GM12878 (cell line): ENCODE results near the gene PADI2. TPM values are rescaled to one million over a fixed set of nuclear protein-coding genes. Genes with fewer than 3 reads are reported as not detected.

Source experiments
- ATAC-seq: fragments of 200-7000 bp; cut with Tn5 transposase; 3 replicates; pipeline ENCODE4 v1.9.1; 2020; ENCODE audit warnings: mild to moderate bottlenecking, moderate library complexity
- BruUV-seq: library from RNA; stranded (reverse); fragments of 400-500 nt; replicated peaks from 2 replicates; lab custom pipeline; 2021; lab: Mats Ljungman, UMichigan
- CTCF ChIA-PET: fragments of 300-600 bp; sonication (Branson Sonifier 250); formaldehyde crosslinking; extraction: SDS; loops from one replicate; lab custom pipeline; 2021; ENCODE audit warnings: inconsistent platforms; lab: Yijun Ruan, JAX
- POLR2A ChIA-PET: fragments of 350-600 bp; formaldehyde crosslinking; extraction: SDS; loops from one replicate; lab custom pipeline; 2021; ENCODE audit warnings: inconsistent platforms; lab: Charles Lee
- RAD21 ChIA-PET: fragments of 300-600 bp; sonication (Branson Sonifier 250); formaldehyde crosslinking; loops from one replicate; lab custom pipeline; 2023; ENCODE audit warnings: antibody characterized with exemption; ENCODE audit not compliant: unreplicated experiment; lab: Charles Lee
- SMC1A ChIA-PET: fragments of 300-600 bp; sonication (Branson Sonifier 250); formaldehyde crosslinking; loops from one replicate; lab custom pipeline; 2023; ENCODE audit not compliant: unreplicated experiment, uncharacterized antibody; lab: Charles Lee
- DNase-seq: peaks from one replicate; pipeline ENCODE4 v3.0.0-alpha.2; 2011; ENCODE audit warnings: low read depth, low spot score
- FAIRE-seq: peaks from 3 replicates; lab custom pipeline; 2011; peaks lifted over from hg19 to GRCh38; lab: Jason Lieb, UNC
- H2AFZ ChIP-seq: 2 replicates; pipeline ENCODE4 v1.6.0; 2011; ENCODE audit warnings: low read depth, low read length, control low read depth; ENCODE audit not compliant: control insufficient read depth
- H3K27ac ChIP-seq: 2 replicates; pipeline ENCODE4 v1.5.1; 2011; ENCODE audit warnings: control low read depth; ENCODE audit not compliant: control insufficient read depth, insufficient read depth
- H3K27me3 ChIP-seq, 2 experiments: replicated peaks in 1 of 2; 2 replicates each; pipeline versions ENCODE4 v1.6.0 to v1.6.1; 2011; ENCODE audit warnings: low read length in 1 of 2; ENCODE audit not compliant: control insufficient read depth in 2 of 2, insufficient read depth in 2 of 2
- H3K36me3 ChIP-seq, 2 experiments: 2 replicates each; pipeline ENCODE4 v1.5.1; 2011; ENCODE audit warnings: low read length in 1 of 2; ENCODE audit not compliant: control insufficient read depth in 2 of 2, insufficient read depth in 2 of 2
- H3K4me1 ChIP-seq: 2 replicates; pipeline ENCODE4 v1.6.1; 2011; ENCODE audit warnings: mild to moderate bottlenecking, low read length, moderate library complexity, mixed read lengths; ENCODE audit not compliant: control insufficient read depth, insufficient read depth
- H3K4me2 ChIP-seq: 2 replicates; pipeline ENCODE4 v1.6.0; 2011; ENCODE audit warnings: control low read depth; ENCODE audit not compliant: control insufficient read depth, insufficient read depth
- H3K4me3 ChIP-seq: fragments of 200-600 bp; sonication (generic); 2 replicates; pipeline ENCODE4 v1.5.1; 2016
- H3K79me2 ChIP-seq: 2 replicates; pipeline ENCODE4 v1.6.0; 2011; ENCODE audit warnings: low read length; ENCODE audit not compliant: control insufficient read depth, insufficient read depth
- H3K9ac ChIP-seq: 2 replicates; pipeline ENCODE4 v1.8.0; 2011; ENCODE audit warnings: low read length, control low read depth, mixed read lengths; ENCODE audit not compliant: control insufficient read depth, insufficient read depth
- H3K9me3 ChIP-seq: replicated peaks from 3 replicates; pipeline ENCODE4 v1.5.1; 2011; ENCODE audit warnings: mild to moderate bottlenecking, low read length; ENCODE audit not compliant: control insufficient read depth, insufficient read depth
- H4K20me1 ChIP-seq: 2 replicates; pipeline ENCODE4 v1.6.0; 2011; ENCODE audit not compliant: control insufficient read depth, insufficient read depth
- BHLHE40 ChIP-seq, 2 experiments: fragments of 450-650 bp in 1 of 2; IDR thresholded peaks; 2 replicates each; pipeline ENCODE4 v1.6.1; 2011 to 2017; ENCODE audit warnings: low read depth in 2 of 2, borderline replicate concordance in 1 of 2, improper control_type of control experiment in 1 of 2, low read length in 1 of 2, mild to moderate bottlenecking in 1 of 2
- IRF4 ChIP-seq: IDR thresholded peaks from 2 replicates; pipeline ENCODE4 v1.6.1; 2011; ENCODE audit warnings: low read depth, low read length
- KLF5 ChIP-seq: fragments of 450-650 bp; IDR thresholded peaks from 2 replicates; pipeline ENCODE4 v1.6.1; 2014; ENCODE audit warnings: mild to moderate bottlenecking; ENCODE audit not compliant: partially characterized antibody
- MTA2 ChIP-seq: fragments of 450-650 bp; IDR thresholded peaks from 2 replicates; pipeline ENCODE4 v1.6.1; 2016; ENCODE audit warnings: low read depth, mild to moderate bottlenecking, moderate library complexity
- NBN ChIP-seq: fragments of 450-650 bp; IDR thresholded peaks from 2 replicates; pipeline ENCODE4 v1.6.1; 2016
- RCOR1 ChIP-seq: conservative IDR thresholded peaks from 2 replicates; pipeline ENCODE4 v1.6.1; 2012; ENCODE audit warnings: low read depth, low read length, improper control_type of control experiment
- SIX5 ChIP-seq: IDR thresholded peaks from 2 replicates; pipeline ENCODE4 v1.6.1; 2011; ENCODE audit warnings: mild to moderate bottlenecking, low read depth, low read length, moderate library complexity; ENCODE audit not compliant: severe bottlenecking
- WGBS: methylation state at CpG from one replicate; pipeline ENCODE4 v1.1.6; 2016; ENCODE audit warnings: low lambda C conversion rate; ENCODE audit not compliant: insufficient replicate concordance, insufficient coverage; ENCODE audit errors: missing lambda C conversion rate; 5-methylcytosine and 5-hydroxymethylcytosine counted together
- in situ Hi-C: fragments of 300-500 bp; cut with MboI; formaldehyde crosslinking; loops from 9 replicates; pipeline ENCODE4 v1.14.3; 2018; ENCODE audit warnings: mixed read lengths
- intact Hi-C: fragments of 100-400 bp; cut with micrococcal nuclease; formaldehyde crosslinking; loops from one replicate; pipeline ENCODE4 v1.14.2; 2022; ENCODE audit not compliant: unreplicated experiment
- polyA plus RNA-seq, 11 experiments: library from polyadenylated mRNA; depleted of rRNA in 4 of 11; unstranded in 6 of 11; stranded (reverse) in 5 of 11; fragments of >200 nt; fragmentation: Nextera tagmentation in 4 of 11; fragmentation: Illumina TruSeq in 1 of 11; extraction: Ambion mirVana in 4 of 11; extraction: Trizol in 1 of 11; gene quantifications; 1 replicate in 1 of 11; 2 replicates in 10 of 11; pipeline versions ENCODE4 v1.2.1 to v1.2.3, GENCODE V29; 2011 to 2016; ENCODE audit warnings: inconsistent platforms in 2 of 11, missing spikeins in 2 of 11, low read depth in 1 of 11
- total RNA-seq, 4 experiments: library from RNA; depleted of rRNA in 3 of 4; stranded (reverse); fragments of >200 nt in 3 of 4; fragmentation: Illumina TruSeq in 1 of 4; extraction: Trizol in 1 of 4; gene quantifications; 2 replicates each; pipeline versions ENCODE4 v1.2.1 to v1.2.3, GENCODE V29; 2013 to 2021
- TF ChIP-seq, protein P1 (sequence below): IDR thresholded peaks from 2 replicates; pipeline ENCODE4 v1.6.1; 2012; ENCODE audit warnings: low read depth, low read length, improper control_type of control experiment
- TF ChIP-seq, protein P2 (sequence below): fragments of 450-650 bp; IDR thresholded peaks from 2 replicates; pipeline ENCODE4 v1.6.1; 2014; ENCODE audit warnings: mild to moderate bottlenecking
- TF ChIP-seq, protein P3 (sequence below): fragments of 450-650 bp; IDR thresholded peaks from 2 replicates; pipeline ENCODE4 v1.6.1; 2016; ENCODE audit warnings: mild to moderate bottlenecking
- TF ChIP-seq, protein P4 (sequence below): fragments of 450-650 bp; IDR thresholded peaks from 2 replicates; pipeline ENCODE4 v1.6.1; 2016; ENCODE audit warnings: mild to moderate bottlenecking, moderate library complexity, borderline replicate concordance

PADI2 gene
- total and polyA plus RNA-seq, 10 of the 15 experiments (the other 5 are each of a cell fraction or from before 2014, with no cell fraction given) = 0.05 to 3.0 (median 0.10) TPM; not detected in 1

DNA sequence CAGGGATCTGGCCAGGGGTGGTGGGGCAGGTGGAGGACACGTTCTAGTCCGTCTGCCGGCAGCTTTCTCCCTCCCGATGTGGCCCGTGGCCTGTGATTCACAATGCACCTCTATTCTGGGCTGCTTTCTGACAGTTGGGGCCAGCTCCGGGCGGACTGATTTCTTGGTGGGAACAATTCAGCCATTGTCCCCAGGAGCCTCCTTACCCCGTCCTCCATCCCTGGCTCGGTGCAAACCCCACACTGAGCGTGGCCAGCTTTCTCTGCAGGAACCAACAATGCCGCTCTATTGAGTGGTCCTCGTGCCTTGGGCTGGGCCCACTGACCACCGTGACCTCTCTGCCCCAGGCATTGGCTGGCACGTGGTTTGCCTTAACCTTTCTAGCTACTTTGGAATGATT, 29.7 kb downstream of the PADI2 start:
- SMC1A ChIA-PET = no interaction called here
- BruUV-seq = no TSS peak
- FAIRE-seq (no peak), ATAC-seq (no peak), DNase-seq (no peak)
- H3K4me3 ChIP-seq = no peak overlapping the region
- H3K36me3 ChIP-seq = no peaks in the 10 kb centered on the region
- RAD21 ChIA-PET = no interaction called here
- no peaks in the 10 kb centered on the region; the same call in 2 of the 3 replicates for H3K9me3 ChIP-seq
- H3K4me1 ChIP-seq = no peaks in the 10 kb centered on the region
- no peaks in the 10 kb centered on the region for H4K20me1 ChIP-seq
- POLR2A ChIA-PET = no interaction called here
- CTCF ChIA-PET = interaction anchor here (0.6 to 1.0 kb wide), 2 partner anchors 13 to 44 kb away, joined by 3 to 4 read pairs; no protein-coding TSS in a partner anchor
- 30% methylated on average over 14 of the region's 14 CpGs for WGBS
- H3K27ac ChIP-seq = no peak overlapping the region
- H3K9ac ChIP-seq = no peak overlapping the region
- H3K79me2 ChIP-seq = no peaks in the 10 kb centered on the region
- intact Hi-C loops (no loop called here), in situ Hi-C loops (no loop called here)
- no peak overlapping the region for H3K4me2 ChIP-seq
- H2AFZ ChIP-seq = no peak overlapping the region
- peaks cover 0 to 1% of the 10 kb centered on the region in 2 experiments; a peak in 1 of 4 replicates for H3K27me3 ChIP-seq
- TF ChIP-seq, protein P1, sequence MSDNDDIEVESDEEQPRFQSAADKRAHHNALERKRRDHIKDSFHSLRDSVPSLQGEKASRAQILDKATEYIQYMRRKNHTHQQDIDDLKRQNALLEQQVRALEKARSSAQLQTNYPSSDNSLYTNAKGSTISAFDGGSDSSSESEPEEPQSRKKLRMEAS = no peak
- no peak for TF ChIP-seq IRF4
- TF ChIP-seq, all 136 proteins: peak for 0

DNA sequence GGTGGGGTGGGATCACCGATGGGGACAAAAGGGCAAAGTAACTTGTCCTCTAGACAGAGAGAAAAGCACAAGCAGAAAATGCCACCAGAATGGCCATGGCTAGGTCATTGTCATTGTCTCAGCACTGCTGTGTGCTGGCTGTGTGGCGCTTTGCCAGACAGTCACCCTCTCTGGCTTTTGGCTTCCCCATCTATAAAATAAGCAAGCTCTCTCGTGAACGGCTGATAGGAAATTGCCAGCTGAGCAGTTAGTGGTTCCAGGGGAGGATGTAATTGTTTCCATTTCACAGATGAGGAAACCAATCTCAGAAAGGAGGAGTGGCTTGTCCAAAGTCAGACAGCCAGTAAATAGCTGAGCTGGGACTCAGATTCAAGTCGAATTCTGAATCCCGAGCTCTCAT, 32.5 kb downstream of the PADI2 start:
- FAIRE-seq = no peak
- H4K20me1 ChIP-seq = no peaks in the 10 kb centered on the region
- DNase-seq = no peak
- H3K4me2 ChIP-seq = no peak overlapping the region
- POLR2A ChIA-PET = no interaction called here
- RAD21 ChIA-PET = no interaction called here
- ATAC-seq = no peak
- in situ Hi-C loops (no loop called here), intact Hi-C loops (no loop called here)
- no peak overlapping the region for H3K9ac ChIP-seq
- no peak overlapping the region for H3K4me3 ChIP-seq
- no peak overlapping the region for H2AFZ ChIP-seq
- no TSS peak for BruUV-seq
- WGBS = 27% methylated on average over 6 of the region's 6 CpGs
- peaks cover 0 to 1% of the 10 kb centered on the region in 2 experiments; a peak in 1 of 4 replicates for H3K27me3 ChIP-seq
- no peaks in the 10 kb centered on the region for H3K36me3 ChIP-seq
- SMC1A ChIA-PET = no interaction called here
- no peaks in the 10 kb centered on the region for H3K9me3 ChIP-seq
- no peaks in the 10 kb centered on the region for H3K79me2 ChIP-seq
- H3K27ac ChIP-seq = no peak overlapping the region
- H3K4me1 ChIP-seq = no peaks in the 10 kb centered on the region
- CTCF ChIA-PET = interaction anchor here (0.6 kb wide), 1 partner anchor 135 kb away, joined by 3 read pairs; no protein-coding TSS in a partner anchor
- TF ChIP-seq SIX5 (no peak), BHLHE40 (IDR thresholded peaks at IDR 0.05; ENCODE audit: borderline replicate concordance in 1 of 2, low read depth in 2 of 2, low read length in 1 of 2) (no peak), NBN (no peak), KLF5 (no peak), MTA2 (no peak), RCOR1 (no peak)
- TF ChIP-seq, protein P2, sequence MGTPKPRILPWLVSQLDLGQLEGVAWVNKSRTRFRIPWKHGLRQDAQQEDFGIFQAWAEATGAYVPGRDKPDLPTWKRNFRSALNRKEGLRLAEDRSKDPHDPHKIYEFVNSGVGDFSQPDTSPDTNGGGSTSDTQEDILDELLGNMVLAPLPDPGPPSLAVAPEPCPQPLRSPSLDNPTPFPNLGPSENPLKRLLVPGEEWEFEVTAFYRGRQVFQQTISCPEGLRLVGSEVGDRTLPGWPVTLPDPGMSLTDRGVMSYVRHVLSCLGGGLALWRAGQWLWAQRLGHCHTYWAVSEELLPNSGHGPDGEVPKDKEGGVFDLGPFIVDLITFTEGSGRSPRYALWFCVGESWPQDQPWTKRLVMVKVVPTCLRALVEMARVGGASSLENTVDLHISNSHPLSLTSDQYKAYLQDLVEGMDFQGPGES = no peak
- TF ChIP-seq, protein P3, sequence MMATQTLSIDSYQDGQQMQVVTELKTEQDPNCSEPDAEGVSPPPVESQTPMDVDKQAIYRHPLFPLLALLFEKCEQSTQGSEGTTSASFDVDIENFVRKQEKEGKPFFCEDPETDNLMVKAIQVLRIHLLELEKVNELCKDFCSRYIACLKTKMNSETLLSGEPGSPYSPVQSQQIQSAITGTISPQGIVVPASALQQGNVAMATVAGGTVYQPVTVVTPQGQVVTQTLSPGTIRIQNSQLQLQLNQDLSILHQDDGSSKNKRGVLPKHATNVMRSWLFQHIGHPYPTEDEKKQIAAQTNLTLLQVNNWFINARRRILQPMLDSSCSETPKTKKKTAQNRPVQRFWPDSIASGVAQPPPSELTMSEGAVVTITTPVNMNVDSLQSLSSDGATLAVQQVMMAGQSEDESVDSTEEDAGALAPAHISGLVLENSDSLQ = no peak
- TF ChIP-seq, protein P4, sequence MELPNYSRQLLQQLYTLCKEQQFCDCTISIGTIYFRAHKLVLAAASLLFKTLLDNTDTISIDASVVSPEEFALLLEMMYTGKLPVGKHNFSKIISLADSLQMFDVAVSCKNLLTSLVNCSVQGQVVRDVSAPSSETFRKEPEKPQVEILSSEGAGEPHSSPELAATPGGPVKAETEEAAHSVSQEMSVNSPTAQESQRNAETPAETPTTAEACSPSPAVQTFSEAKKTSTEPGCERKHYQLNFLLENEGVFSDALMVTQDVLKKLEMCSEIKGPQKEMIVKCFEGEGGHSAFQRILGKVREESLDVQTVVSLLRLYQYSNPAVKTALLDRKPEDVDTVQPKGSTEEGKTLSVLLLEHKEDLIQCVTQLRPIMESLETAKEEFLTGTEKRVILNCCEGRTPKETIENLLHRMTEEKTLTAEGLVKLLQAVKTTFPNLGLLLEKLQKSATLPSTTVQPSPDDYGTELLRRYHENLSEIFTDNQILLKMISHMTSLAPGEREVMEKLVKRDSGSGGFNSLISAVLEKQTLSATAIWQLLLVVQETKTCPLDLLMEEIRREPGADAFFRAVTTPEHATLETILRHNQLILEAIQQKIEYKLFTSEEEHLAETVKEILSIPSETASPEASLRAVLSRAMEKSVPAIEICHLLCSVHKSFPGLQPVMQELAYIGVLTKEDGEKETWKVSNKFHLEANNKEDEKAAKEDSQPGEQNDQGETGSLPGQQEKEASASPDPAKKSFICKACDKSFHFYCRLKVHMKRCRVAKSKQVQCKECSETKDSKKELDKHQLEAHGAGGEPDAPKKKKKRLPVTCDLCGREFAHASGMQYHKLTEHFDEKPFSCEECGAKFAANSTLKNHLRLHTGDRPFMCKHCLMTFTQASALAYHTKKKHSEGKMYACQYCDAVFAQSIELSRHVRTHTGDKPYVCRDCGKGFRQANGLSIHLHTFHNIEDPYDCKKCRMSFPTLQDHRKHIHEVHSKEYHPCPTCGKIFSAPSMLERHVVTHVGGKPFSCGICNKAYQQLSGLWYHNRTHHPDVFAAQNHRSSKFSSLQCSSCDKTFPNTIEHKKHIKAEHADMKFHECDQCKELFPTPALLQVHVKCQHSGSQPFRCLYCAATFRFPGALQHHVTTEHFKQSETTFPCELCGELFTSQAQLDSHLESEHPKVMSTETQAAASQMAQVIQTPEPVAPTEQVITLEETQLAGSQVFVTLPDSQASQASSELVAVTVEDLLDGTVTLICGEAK = no peak
